ENCODE data around the gene ZNF146.

- TF ChIP-seq CTCF (IDR thresholded peaks at IDR 0.05) (no peak), EP300 (IDR thresholded peaks at IDR 0.05) (no peak)
These were observed 7.2 kb upstream of the ZNF146 start for GRCh38 chr19:36207605-36208252.

All from stomach (tissue), 4 donors.